ENCODE measurements around the gene TCP11L2.

GRCh38 chr12:106281056-106281782 lies 21.3 kb upstream of the TCP11L2 start:
- TF ChIP-seq, protein P1, sequence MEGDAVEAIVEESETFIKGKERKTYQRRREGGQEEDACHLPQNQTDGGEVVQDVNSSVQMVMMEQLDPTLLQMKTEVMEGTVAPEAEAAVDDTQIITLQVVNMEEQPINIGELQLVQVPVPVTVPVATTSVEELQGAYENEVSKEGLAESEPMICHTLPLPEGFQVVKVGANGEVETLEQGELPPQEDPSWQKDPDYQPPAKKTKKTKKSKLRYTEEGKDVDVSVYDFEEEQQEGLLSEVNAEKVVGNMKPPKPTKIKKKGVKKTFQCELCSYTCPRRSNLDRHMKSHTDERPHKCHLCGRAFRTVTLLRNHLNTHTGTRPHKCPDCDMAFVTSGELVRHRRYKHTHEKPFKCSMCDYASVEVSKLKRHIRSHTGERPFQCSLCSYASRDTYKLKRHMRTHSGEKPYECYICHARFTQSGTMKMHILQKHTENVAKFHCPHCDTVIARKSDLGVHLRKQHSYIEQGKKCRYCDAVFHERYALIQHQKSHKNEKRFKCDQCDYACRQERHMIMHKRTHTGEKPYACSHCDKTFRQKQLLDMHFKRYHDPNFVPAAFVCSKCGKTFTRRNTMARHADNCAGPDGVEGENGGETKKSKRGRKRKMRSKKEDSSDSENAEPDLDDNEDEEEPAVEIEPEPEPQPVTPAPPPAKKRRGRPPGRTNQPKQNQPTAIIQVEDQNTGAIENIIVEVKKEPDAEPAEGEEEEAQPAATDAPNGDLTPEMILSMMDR (IDR thresholded peaks at IDR 0.05): no peak
- no peak for TF ChIP-seq POLR2A (IDR thresholded peaks at IDR 0.05)

Measured in ovary (tissue), 3 donors.